ENCODE measurements around the gene EPG5.

Gene EPG5

GRCh38 chr18:45926085-45926484 lies 41.0 kb downstream of the EPG5 start:
- DNase-seq (ENCODE audit: low read depth, low spot score), result no peak

- no peak for DNase-seq (ENCODE audit: low read depth, low spot score)
Measured at GRCh38 chr18:45923138-45923537, 44.0 kb downstream of the EPG5 start.

GRCh38 chr18:45920367-45920766 lies 46.8 kb downstream of the EPG5 start:
- peak; percentile 65 for DNase-seq (ENCODE audit: low read depth, low spot score)

GRCh38 chr18:45916302-45916701 lies 50.8 kb downstream of the EPG5 start:
- DNase-seq (ENCODE audit: low read depth, low spot score), result no peak

- no peak for DNase-seq (ENCODE audit: low read depth, low spot score)
Measured at GRCh38 chr18:45913276-45913675, 53.9 kb downstream of the EPG5 start.

- peak; percentile 75 for DNase-seq (ENCODE audit: low read depth, low spot score)
Measured at GRCh38 chr18:45910405-45911023, 56.6 kb downstream of the EPG5 start.

GRCh38 chr18:45901654-45902210 lies 65.4 kb downstream of the EPG5 start:
- no peak for DNase-seq (ENCODE audit: low read depth, low spot score)

GRCh38 chr18:45900623-45901022 lies 66.5 kb downstream of the EPG5 start:
- no peak for DNase-seq (ENCODE audit: low read depth, low spot score)

- DNase-seq (ENCODE audit: low read depth, low spot score), result no peak
Measured at GRCh38 chr18:45896991-45897390, 70.1 kb downstream of the EPG5 start.

GRCh38 chr18:45896452-45896851 lies 70.7 kb downstream of the EPG5 start:
- DNase-seq (ENCODE audit: low read depth, low spot score), result no peak

GRCh38 chr18:45895339-45895738 lies 71.8 kb downstream of the EPG5 start:
- no peak for DNase-seq (ENCODE audit: low read depth, low spot score)

- no peak for DNase-seq (ENCODE audit: low read depth, low spot score)
Measured at GRCh38 chr18:45894818-45895217, 72.3 kb downstream of the EPG5 start.

GRCh38 chr18:45891806-45892205 lies 75.3 kb downstream of the EPG5 start:
- DNase-seq (ENCODE audit: low read depth, low spot score), result no peak

GRCh38 chr18:45890606-45891005 lies 76.5 kb downstream of the EPG5 start:
- DNase-seq (ENCODE audit: low read depth, low spot score), result no peak

GRCh38 chr18:45889419-45890064 lies 77.6 kb downstream of the EPG5 start:
- no peak for DNase-seq (ENCODE audit: low read depth, low spot score)

GRCh38 chr18:45887585-45887984 lies 79.5 kb downstream of the EPG5 start:
- no peak for DNase-seq (ENCODE audit: low read depth, low spot score)

- no peak for DNase-seq (ENCODE audit: low read depth, low spot score)
Measured at GRCh38 chr18:45880876-45881558, 86.1 kb downstream of the EPG5 start.

- DNase-seq (ENCODE audit: low read depth, low spot score), result peak; percentile 85
Measured at GRCh38 chr18:45879681-45880655, 87.2 kb downstream of the EPG5 start.

GRCh38 chr18:45877403-45877802 lies 89.7 kb downstream of the EPG5 start:
- no peak for DNase-seq (ENCODE audit: low read depth, low spot score)

- peak; percentile 64 for DNase-seq (ENCODE audit: low read depth, low spot score)
Measured at GRCh38 chr18:45876161-45876560, 91.0 kb downstream of the EPG5 start.

GRCh38 chr18:45874491-45875184 lies 92.5 kb downstream of the EPG5 start:
- no peak for DNase-seq (ENCODE audit: low read depth, low spot score)
